PC-9 (cell line): ENCODE measurements around the gene NAT9.

Source experiments
- EZH2 ChIP-seq: fragments of 200-600 bp; sonication (generic); IDR thresholded peaks from 2 replicates; pipeline ENCODE4 v1.8.0; 2017; ENCODE audit warnings: antibody characterized with exemption, low read depth
- TF ChIP-seq, protein P1 (sequence below): fragments of 200-600 bp; sonication (generic); conservative IDR thresholded peaks from 2 replicates; pipeline ENCODE4 v1.6.1; 2017; ENCODE audit warnings: mixed run types, antibody characterized with exemption, mild to moderate bottlenecking, moderate library complexity

GRCh38 chr17:74737299-74738050, 38.7 kb downstream of the NAT9 start:
- TF ChIP-seq, protein P1, sequence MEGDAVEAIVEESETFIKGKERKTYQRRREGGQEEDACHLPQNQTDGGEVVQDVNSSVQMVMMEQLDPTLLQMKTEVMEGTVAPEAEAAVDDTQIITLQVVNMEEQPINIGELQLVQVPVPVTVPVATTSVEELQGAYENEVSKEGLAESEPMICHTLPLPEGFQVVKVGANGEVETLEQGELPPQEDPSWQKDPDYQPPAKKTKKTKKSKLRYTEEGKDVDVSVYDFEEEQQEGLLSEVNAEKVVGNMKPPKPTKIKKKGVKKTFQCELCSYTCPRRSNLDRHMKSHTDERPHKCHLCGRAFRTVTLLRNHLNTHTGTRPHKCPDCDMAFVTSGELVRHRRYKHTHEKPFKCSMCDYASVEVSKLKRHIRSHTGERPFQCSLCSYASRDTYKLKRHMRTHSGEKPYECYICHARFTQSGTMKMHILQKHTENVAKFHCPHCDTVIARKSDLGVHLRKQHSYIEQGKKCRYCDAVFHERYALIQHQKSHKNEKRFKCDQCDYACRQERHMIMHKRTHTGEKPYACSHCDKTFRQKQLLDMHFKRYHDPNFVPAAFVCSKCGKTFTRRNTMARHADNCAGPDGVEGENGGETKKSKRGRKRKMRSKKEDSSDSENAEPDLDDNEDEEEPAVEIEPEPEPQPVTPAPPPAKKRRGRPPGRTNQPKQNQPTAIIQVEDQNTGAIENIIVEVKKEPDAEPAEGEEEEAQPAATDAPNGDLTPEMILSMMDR = no peak
- no peak for TF ChIP-seq EZH2
